NCI-H146 (cell line): Measurements from ENCODE around the gene FTCD.
"Not testable (repeated sequence)": the region's sequence is repeated elsewhere in the genome, so short reads cannot be mapped to it uniquely, and the experiment has no call there.

Experiments
- DNase-seq: peaks from one replicate; lab custom pipeline; 2025; lab: John Stamatoyannopoulos, UW

Gene FTCD

DNA sequence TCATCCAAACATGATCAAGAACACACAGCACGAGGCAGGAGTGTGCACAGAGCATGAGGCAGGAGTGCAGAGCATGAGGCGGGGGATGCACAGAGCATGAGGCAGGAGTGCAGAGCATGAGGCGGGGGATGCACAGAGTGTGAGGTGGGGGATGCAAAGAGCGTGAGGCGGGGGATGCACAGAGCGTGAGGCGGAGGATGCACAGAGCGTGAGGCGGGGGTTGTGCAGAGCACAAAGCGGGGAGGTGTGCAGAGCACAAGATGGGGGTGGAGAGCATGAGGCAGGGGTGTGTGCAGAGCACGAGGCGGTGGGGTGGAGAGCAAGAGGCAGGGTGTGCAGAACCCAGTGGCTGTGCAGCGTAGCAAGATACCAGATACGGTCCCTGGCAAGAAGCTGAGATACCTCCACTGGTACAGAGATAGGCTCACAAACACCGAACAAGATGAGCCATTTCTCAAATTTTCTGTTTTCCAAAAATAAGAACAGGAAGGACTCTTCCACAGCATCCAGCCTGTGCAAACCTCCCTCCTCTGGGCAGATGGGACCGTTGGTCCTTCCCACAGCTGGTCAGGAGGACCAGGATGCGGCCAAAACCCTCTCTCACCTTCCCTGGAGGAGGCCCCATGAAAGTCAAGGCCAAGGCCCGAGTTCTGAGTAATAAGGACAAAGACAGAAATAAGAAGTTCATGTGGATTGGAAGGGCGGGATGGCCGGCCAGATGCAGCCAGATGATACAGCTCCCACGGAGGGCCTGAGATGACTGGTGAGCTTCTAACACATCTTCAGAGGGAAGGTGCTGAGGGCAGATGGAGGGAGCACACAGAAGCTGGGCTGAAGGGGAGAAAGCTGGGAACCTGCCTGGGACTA is 16.9 kb upstream of the FTCD start:
- DNase-seq = no peak

DNA sequence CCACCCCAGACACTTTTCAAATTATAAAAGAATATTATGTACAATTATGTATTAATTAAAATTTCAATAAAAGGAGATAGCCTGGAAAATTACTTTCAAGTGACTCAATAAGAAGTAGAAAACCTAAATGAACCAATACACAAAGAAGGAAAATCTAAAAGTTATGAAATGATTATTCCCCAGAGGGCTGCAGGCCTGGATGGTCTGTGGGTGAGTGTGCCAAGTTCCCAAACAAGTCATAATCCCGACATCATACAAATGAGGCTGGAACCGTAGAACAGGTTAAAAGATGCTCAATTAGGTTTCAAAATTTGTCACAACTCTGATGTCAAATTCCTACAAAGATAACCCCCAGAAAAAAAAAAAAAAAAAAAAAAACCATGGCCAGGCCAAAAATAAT is 16.2 kb upstream of the FTCD start:
- no peak for DNase-seq

DNA sequence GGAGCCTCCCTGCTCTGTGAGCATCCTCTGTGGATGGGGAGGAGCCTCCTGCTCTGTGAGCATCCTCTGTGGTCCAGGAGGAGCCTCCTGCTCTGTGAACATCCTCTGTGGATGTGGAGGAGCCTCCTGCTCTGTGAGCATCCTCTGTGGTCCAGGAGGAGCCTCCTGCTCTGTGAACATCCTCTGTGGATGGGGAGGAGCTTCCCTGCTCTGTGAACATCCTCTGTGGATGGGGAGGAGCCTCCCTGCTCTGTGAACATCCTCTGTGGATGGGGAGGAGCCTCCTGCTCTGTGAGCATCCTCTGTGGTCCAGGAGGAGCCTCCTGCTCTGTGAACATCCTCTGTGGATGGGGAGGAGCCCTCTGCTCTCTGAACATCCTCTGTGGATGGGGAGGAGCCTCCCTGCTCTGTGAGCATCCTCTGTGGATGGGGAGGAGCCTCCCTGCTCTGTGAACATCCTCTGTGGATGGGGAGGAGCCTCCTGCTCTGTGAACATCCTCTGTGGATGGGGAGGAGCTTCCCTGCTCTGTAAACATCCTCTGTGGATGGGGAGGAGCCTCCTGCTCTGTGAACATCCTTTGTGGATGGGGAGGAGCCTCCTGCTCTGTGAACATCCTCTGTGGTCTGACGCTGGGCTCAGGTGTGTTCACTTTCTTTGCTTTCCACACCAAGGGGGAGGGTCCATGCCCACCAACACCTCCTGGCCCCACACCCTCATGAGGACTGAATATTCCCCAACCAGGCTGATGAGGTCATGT is 15.2 kb upstream of the FTCD start:
- not testable (repeated sequence) for DNase-seq

DNA sequence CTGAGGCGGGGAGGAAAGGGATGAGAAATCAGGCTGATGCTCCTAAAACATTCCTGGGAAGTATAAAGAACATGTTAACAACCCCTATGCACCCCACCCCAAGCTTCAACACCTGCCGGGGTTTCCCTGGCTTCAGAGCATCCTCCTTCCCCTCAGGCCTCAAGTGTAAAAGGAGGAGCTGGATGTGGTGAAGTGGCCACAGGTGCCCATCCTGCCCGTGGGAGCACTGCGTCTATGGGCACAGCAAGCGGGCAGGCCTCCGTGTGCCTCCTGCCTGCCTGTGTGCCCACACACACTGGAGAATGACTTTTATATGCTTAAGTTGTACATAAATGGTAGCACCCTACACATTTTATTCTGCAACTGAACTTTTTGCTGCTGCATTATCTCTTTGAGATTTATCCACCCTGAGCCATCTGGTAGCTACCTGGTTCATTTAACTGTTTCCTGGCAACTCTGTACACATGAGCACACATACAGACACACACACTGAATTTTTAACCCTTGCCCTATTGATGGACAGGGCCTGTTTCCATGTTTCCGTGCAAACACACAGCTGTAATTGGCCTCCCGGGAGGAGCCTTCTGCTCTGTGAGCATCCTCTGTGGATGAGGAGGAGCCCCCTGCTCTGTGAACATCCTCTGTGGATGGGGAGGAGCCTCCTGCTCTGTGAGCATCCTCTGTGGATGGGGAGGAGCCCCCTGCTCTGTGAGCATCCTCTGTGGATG is 13.4 kb upstream of the FTCD start:
- DNase-seq = no peak

DNA sequence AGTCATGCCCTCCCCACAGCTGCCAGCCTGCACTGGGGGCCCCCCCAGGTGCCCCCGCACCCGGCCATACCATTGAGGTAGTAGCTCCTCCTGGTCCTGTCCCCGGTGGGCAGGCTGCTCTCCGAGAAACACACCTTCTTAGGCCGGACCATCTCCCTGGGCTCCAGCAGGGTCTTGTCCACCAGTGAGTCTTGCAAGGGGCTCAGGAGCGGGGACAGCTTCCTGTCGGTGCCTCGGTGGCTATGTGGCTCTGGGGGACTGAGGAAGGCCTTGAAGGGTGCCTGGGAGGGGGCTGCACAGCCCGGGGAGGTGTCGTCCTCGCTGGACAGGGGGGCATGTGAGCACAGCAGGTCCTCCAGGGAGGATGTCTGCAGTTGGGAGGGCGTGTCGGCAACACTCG is 12.9 kb upstream of the FTCD start:
- no peak for DNase-seq

DNA sequence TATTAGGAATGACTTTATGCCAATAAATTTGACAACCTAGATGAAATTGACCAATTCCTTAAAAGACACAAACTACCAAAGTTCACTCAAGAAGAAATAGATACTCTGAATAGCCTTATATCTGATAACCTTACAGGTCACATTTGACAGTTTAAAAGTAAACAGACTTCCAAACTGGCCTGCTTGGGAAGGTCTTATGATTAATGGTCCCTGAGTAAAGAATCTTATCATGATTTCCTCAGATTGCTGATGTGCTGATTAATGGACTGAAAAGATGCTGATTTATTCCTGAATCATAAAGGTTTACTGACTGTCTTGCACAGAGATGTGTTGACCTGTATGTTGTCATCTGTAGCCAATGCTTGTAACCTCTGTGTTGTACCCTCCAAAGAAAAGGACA is 9.7 kb upstream of the FTCD start:
- DNase-seq = no peak

DNA sequence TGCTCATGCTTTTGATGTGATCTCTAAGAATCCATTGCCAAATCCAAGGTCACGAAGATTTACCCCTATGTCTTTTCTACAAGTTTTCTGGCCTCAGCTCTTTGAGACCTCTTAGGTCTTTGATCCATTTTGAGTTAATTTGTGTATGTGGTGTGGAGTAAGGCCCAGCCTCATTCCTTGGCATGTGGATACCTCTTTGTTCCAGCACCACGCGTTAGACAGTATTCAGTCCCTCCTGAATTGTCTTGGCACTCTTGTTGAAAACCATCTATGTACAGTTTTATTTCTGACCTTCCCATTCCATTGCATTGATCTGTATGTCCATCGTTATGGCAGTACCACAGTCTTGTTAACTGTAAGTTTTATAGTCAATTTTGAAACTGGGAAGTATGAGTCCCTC is 8.0 kb upstream of the FTCD start:
- no peak for DNase-seq

DNA sequence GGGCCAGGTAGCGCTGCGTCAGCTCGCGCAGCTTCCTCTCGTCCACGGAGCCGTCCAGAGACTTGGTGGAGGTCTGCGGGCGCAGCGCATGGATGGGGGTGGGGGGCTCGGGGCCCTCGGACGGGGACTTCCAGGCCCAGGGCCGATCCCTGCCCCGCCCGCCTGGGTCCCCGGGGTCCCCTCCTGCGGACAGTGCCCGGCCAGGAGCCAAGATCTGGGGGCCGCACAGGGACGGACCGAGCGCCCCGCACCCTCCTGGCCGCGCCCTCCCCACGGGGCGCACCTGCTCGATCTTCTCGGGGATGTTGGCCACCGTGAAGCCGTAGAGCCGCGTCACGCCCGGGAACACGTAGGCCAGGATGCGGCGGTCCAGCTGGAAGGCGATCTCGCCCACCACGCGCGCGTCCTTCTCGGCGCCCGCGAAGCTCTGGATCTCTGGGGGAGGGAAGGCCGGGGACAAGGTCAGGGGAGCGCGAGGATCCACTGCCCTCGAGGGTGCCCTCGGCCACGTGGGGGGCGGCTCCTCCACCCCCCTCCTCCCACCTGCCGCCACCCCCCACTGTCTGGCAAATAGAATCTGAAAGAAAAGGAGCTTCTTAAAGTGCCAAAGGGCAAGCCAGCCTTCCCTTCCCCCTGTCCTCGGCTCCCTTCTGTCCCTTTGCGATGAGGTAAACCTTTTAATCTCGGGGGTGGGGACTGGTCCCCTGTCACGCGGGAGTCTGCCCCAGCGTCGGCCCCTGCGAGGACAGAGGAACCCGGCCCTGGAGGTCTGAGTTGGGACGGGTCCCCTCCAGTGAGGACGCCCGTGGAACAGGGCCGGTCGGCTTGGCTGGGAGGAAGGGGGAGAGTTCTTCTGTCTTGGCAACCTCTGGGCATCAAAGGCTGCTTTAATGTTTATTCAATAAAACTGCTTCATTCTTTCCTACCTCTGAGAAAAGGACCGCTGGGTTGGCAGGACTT is 6.5 kb upstream of the FTCD start:
- DNase-seq = no peak

DNA sequence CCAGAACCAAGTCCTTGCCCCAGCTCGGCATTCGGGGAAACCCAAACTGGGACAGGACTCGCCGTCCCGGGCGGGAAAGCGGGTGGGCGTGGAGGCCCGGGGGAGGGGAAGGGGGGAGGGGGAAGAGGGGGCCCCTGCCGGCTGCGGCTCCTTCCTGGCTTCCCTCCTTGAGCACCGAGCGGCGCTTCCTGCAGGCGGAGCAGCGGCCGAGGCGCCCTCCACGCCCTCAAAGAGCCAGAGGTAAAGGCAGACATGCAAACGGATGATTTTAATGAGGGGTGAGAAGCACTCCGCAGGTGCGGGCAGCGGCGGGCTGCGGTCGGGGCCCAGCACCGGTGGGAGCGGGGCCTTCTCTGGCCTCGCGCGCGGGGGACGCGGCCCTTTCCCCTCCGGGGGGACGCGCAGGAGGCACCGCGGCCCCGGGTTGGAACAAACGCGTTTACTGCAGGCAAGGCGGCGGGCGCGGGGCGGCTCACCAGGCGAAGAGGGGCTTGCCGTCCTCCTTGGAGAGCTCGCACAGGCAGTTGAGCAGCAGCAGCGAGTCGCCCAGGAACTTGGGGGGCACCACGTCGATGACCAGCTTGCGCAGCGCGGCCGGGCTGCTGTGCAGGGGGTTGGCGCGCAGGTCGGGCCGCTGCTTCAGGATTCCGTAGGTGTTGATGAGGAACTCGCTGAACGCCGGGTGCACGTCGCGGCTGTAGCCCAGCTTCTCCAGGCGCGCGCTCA is 5.7 kb upstream of the FTCD start:
- peak; percentile 21 for DNase-seq

DNA sequence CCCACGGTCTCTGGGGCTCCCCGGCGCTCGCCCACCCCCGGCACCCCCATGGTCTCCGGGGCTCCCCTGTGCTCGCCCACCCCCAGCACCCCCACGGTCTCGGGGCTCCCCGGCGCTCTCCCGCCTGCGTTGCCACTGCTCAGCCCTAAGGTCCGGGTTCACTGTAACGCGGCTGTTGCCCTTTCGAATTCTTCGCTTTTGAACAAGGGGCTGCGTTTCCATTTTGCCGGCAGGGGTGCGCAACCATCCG is 5.2 kb upstream of the FTCD start:
- DNase-seq = no peak

DNA sequence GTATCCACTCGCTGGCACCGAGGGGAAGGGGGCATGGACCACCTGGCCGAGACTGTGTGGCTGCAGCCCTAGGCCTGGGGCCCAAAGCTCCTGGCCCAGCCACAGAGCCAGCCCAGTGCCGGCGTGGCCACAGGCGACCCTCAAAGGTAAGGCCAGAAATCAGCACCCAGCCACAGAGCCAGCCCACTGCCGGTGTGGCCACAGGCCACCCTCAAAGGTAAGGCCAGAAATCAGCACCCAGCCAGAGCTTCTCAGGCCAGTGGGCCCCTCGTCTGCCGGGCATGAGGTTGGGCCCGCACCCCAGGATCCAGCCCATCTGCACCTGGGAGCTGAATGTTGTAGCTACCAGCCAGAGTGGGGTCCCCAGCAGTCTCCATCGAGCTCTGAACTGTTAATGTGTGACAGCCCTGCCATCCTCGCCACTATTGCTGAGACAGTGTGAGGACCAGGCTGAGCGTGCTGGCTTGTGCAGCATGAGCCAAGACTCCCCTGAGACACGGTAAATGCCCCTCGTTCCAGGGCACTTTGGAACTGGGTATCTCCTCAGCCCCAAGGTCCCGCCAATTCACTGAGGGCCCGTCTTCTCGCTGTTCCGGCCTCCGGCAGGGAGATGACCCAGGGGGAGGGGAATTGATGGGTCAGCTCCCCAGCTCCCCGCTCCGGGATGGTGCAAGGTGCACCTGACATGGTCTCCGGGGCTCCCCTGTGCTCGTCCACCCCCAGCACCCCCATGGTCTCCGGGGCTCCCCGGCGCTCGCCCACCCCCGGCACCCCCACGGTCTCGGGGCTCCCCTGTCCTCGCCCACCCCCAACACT is 4.7 kb upstream of the FTCD start:
- no peak for DNase-seq

DNA sequence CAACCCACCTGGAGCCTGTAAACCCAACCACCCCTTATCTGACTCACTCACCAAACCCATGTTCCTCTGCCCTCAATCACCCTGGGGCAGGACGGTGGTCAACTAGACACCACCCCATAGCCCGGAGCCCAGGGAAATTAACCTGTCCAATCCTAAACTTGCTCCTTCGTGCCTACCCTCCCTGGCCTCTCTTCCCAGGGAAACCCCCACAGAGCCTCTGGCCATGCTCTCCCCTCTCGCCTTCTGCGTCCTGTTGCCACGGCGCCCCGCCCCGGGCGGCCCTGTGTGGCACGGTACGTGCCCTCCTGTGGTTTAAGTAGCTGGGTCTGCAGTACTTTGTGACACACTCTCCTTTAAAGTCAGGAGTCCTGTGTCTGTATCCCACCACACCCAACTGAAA is 4.0 kb upstream of the FTCD start:
- DNase-seq = no peak

DNA sequence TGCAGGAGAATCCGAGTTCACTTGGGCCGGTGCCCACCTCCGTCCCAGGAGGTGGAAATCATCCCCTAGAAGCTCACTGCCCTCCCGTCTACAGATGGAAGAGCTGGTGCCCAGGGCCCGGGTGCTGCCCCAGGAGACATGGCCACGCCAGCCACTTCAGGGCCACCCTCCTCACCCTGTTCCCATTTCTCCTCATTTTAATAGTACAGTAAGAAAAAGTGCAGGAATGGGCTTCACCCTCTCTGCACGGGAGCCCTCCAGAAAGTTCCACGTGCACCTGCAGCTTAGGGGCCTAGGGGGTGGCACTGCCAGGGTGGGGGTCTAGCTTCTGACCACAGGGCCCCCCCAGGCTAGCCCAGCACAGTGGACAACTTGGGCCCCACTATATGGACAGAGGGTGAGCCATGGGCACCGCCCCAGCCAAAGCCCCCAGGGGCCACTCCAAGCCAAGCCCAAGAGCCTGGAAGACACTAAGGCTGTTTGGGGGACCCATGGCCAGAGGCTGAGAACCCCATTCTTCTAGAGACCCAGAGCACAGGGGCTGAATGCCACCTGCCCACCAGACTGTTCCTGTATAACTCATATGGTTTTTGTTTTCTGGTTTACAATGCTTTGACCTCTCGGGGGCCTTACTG is 3.4 kb upstream of the FTCD start:
- no peak for DNase-seq

DNA sequence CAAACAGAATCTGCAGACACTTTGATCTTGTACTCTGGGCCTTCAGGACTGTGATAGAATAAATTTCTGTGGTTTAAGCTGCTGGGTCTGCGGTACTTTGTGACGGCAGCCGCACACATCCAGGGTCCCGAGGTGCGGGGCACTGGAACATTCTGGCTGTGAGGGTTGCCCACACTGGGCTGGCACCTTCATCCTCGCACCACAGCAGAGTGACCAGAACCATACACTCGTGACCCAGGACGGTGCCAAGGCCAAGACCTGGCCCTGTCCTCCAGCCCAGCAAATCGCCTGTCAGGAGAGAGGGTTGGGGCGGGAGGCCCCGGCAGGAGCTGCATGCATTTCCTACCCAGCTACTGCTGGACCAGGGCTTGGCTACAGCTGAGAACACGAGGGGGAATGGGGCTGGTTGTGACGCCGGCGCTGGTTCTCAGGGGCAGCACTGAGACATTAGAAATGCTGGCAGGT is 2.6 kb upstream of the FTCD start:
- DNase-seq = no peak

DNA sequence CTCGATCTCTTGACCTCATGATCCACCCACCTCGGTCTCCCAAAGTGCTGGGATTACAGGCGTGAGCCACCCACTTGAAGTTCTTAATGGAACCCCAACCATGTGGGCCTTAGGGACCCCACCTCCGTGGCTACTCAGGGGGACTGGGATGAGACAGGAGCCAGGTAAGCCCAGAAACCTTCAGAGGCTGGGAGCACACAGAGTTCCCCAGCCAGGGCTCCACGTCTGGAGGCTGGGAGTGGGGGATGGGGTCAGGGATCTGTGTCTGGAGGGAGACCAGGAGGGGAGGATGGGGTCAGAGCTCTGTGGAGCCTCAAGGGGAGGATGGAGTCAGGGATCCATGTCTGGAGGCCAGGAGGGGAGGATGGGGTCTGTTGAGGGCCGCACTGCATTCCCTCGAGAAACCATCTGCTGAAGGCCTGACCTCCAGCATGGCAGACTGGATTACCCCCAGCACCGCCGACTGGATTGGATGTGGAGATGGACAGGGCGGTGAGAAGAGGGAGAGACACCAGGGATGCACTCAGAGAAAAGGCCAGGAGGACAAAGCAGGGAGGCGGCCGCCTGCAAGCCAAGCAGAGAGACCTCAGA is 2.1 kb upstream of the FTCD start:
- DNase-seq = no peak

DNA sequence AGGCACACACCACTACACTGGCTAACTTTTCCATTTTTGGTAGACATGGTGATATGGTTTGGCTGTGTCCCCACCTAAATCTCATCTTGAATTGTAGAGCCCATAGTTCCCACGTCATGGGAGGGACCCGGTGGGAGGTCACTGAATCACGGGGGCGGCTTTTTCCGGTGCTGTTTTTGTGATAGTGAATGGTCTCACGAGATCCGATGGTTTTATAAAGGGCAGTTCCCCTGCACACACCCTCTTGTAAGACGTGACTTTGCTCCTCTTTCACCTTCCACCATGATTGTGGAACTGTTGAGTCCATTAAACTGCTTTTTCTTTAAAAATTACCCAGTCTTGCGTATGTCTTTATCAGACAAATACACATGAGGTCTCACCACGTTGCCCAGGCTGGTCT is 1.3 kb upstream of the FTCD start:
- DNase-seq = no peak

DNA sequence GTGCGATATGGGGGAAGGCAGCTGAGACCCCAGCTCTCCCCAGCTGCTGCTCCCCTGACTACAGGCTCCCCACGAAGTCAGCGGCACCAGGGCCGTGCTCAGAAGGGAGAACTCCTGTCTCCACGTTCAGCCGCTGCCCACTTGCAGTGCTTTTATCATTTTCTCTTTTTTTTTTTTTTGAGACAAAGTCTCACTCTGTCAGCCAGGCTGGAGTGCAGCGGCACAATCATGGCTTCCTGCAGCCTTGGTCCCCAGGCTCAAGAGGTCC is 933 bp upstream of the FTCD start:
- DNase-seq = no peak

DNA sequence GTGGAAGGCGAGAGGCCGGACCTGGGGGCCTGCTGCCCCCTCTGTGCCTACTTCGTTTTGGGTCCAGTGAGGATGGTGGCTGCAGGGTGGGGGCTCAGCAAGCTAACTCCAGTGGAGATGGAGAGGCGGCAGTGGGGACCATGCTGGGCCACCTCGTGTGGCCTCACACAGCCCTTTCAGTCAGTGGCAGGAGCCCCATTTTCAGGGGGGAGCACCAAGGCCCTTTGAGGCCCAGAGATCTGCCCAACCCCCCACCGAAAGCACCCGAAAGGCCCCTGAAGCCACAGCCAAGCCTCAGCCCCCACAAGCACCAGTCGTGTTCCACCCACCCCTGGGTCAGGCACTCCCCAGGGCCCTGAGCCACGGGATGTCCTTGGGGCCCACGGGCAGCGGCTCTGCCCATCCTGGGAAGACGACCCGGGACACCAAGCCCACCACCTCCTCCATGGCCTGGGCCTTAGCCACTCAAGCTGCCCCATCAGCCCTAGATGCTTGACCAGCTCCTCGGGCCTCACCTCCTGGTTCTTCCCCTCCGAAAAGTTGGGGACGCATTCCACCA is 345 bp downstream of the FTCD start:
- no peak for DNase-seq
